HG03521 (cell line): Measurements from ENCODE around the gene NPAT.
"Not testable (repeated sequence)": the region's sequence is repeated elsewhere in the genome, so short reads cannot be mapped to it uniquely, and the experiment has no call there.

Source experiments
- ATAC-seq: cut with Tn5 transposase; IDR thresholded peaks from one replicate; pipeline ENCODE4 v1.9.1; 2021; ENCODE audit warnings: mild to moderate bottlenecking, moderate library complexity; ENCODE audit not compliant: unreplicated experiment

NPAT gene

GRCh38 chr11:108160970-108161566, 61.4 kb downstream of the NPAT start:
- peak; percentile 98 for ATAC-seq

GRCh38 chr11:108154591-108154990, 67.8 kb downstream of the NPAT start:
- ATAC-seq = no peak

DNA sequence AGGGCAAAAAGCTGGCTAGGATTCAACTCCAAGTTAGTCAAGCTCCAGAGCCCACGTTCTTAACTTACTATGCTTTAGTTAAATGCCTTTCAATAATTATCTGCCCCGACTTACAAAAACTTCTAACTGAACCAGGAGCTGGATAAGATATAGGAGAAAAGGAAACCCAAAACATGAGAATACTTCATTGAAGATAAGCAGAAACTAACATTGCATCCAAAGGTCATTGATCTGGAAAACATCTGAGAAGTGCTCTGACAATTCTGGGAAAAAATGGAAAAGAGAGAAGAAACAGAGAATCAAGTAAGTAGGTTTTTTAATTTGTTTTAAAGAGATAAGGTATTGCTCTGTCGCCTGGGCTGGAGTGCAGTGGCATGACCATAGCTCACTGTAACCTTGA, 73.9 kb downstream of the NPAT start:
- ATAC-seq = no peak

DNA sequence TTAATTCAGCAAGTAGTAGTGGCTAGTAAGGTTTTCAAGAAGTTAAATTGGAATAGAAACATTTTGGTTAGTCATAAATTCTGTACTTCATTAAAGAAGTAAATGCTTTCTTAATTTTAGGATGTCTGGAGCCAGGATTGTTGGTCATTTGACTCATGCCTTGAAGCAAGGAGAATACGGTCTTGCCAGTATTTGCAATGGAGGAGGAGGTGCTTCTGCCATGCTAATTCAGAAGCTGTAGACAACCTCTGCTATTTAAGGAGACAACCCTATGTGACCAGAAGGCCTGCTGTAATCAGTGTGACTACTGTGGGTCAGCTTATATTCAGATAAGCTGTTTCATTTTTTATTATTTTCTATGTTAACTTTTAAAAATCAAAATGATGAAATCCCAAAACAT, 75.3 kb downstream of the NPAT start:
- ATAC-seq = no peak

DNA sequence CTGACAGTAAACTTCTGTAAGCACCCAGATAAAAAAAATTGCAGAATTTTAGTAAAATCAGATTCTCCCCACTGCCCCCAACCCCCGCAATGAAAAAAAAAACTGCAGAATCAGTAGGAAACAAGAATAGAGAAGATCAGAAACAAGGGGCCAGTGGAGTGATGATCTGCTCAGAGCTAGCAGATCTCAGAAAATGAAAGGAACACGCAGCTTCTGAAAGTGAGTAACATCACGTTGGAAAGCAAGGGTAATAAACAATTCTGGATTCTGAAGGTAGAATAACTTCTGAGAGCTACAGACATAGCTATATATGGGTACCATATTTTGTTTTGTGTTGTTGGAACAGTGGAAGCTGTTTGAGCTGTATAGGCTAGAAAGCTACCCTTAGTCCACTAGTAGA, 77.8 kb downstream of the NPAT start:
- no peak for ATAC-seq

DNA sequence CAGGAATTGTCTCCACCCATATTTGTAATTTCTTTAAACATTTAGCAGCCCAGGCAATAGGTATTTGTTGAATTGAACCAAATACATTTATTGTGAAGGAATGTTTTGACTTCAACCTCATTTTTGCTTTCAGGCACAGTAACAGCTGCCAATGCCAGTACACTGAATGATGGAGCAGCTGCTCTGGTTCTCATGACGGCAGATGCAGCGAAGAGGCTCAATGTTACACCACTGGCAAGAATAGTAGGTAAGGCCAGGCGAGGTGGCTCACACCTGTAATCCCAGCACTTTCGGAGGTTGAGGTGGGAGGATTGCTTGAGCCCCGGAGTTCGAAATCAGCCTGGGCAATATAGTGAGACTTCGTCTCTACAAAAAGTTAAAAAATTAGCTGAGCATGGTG, 80.1 kb downstream of the NPAT start:
- ATAC-seq = no peak

GRCh38 chr11:108137212-108137611, 85.2 kb downstream of the NPAT start:
- ATAC-seq = no peak

DNA sequence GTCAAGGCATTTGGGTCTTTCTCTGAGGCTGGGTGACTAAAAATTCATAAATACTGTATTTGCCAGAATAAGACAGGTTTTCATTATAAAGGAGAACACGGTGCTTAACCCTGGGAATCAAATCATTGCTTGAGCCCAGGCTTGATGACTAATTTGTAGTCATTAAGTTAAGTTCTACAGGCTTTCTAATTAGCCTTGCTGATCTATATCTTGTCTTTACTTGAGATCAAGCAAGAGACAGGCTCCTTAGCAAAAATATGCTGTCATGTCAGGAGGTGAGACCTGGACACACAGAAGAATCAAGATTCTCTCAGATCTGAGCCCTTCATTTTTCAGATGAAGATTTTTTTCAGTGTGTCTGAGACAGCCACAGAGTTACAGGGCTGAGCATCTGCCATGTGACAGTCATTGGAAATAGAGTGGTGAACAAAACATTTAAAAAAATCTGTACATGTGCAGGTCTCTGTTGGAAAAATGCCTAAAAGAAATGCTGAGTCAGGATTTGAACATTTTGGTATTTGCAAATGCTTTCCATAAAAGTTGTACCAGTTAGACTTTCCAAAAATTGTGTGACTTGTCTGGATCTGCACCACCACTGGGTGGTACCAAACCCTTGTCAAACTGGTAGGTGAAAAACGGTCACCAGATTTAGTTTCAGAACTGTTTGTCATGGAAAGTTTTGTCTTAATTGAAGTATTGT, 86.4 kb downstream of the NPAT start:
- ATAC-seq = no peak

GRCh38 chr11:108132993-108133538, 89.4 kb downstream of the NPAT start:
- ATAC-seq = not testable (repeated sequence)

DNA sequence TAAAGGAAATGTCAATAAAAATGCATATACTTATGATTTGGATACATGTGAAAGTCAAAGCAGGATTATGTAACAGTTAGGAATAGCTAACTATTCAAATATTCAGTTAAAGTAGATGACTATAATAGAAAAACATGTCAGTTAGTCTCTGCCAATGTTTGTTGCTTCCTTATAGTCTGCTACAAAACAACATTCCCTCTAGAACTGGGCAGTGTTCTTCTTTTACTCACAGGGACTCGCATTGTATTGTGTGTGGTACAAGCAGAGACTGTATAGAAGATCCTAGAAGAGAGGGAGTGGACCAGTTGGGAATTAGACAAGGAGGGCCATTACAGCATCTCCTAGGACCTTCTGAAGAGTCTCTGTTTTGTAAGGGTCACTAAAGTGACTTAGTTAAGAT, 90.4 kb downstream of the NPAT start:
- ATAC-seq = no peak

DNA sequence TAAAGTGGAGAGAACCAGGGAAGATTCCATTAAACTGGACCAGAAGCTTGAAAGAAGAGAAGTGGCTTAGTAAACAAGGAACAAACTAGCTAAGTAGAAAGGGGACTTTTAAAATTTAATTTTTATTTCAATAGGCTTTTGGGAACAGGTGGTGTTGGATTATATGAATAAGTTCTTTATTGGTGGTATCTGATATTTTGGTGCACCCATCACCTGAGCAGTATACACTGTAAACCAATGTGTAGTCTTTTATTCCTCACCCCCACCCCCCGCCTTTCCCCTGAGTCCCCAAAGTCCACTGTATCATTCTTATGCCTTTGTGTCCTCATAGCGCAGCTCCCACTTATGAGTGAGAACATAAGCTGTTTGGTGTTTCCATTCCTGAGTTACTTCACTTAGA, 93.7 kb downstream of the NPAT start:
- ATAC-seq = no peak

- ATAC-seq = no peak
These were observed 97.3 kb downstream of the NPAT start for GRCh38 chr11:108125096-108125495.

- ATAC-seq = no peak
These were observed 100.2 kb downstream of the NPAT start for GRCh38 chr11:108122166-108122628.

DNA sequence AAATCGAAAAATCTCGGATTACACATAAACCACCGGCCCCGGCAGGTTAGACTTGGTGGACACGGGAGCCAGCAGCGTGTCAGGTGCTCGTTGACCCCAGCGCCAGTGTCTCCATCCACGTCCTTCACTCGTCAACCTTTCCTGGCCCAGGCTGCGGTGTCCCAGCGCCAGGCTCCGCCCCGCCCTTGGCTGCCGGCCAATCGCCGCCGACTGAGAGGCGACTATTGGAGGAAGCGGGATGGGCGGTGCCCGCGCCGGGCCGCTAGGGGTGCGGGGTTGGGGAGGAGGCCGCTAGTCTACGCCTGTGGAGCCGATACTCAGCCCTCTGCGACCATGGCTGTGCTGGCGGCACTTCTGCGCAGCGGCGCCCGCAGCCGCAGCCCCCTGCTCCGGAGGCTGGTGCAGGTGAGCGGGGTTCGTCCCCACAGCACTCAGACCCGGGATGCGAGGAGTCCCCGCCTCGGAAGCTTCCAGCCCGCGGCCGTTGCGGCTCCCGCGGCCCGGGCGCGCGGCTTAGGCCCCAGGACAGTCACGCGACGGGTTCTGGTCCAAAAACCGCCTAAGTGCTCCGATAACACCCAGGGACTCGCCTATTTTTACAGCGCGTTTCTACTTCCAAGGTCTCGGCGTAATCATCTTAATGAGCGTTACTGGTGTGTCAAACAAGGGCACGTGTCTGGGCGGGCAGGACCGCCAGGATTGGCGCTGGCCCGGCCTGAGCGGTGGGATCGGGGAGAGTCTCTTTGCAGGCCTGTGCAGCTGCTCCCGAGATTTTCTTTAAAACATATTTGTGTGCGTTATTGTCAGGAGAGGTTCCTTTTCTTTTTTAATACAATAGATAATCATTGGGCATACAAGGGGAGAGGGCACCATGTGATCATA, 100.9 kb downstream of the NPAT start, which contains the start of gene ACAT1:
ACAT1 (plus strand) TSS at position 294 of the 882 bp plus-strand sequence; CDS start at position 334, 40 bp downstream.
- peak; percentile 98 for ATAC-seq

GRCh38 chr11:108120936-108121273, 101.5 kb downstream of the NPAT start:
- peak; percentile 7 for ATAC-seq

DNA sequence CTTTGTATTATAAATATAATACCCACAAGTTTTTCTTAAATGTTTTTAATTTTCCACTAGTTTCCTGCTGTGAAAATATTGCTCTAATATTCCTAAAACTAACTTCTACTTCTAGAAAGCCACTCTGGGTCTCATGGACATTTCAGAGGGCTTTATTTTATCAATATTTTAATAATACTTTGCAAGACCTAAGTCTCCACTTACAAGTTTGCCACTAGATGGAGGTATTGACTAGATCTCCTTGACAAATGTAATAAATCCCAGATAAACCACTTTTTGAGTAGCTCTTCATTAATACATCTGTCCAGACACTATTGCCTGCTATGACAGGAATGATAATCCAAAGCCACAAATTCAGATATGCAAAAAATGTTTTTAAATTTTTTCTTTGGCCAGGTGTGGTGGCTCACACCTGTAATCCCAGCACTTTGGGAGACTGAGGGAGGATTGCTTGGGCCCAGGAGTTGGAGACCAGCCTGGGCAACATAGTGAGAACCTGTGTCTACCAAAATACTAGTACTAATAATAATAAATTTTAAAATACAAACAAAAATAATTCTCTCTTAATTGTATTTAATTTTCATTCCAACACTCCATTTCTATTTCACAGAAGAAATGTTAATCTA, 104.6 kb downstream of the NPAT start:
- ATAC-seq = no peak

- ATAC-seq = no peak
These were observed 106.8 kb downstream of the NPAT start for GRCh38 chr11:108115500-108116140.

- ATAC-seq = no peak
These were observed 110.4 kb downstream of the NPAT start for GRCh38 chr11:108112057-108112456.

DNA sequence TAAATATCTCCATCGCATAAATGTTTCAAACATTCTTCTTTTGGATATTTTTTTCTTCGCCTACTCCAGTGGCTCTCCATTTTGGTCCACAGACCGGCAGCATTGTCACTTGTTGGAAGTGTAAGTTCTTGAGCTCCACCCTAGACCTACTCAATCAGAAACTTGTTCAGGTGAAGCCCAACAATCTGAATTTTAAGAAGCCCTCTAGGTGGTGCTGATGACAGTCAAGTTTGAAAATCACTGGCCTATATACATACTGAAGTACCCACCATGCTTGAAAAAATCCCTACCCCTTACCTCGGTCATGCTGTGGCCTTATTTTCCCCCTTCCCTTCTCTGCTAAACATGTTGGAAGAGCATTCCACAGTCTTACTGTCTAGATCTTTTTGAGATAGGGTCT, 111.3 kb downstream of the NPAT start:
- ATAC-seq = no peak
